GM21786 (cell line): ENCODE measurements around the gene CLDN34.

ENCODE experiments used
- ATAC-seq: cut with Tn5 transposase; IDR thresholded peaks from one replicate; pipeline ENCODE4 v1.9.1; 2021; ENCODE audit not compliant: unreplicated experiment

CLDN34 gene

DNA sequence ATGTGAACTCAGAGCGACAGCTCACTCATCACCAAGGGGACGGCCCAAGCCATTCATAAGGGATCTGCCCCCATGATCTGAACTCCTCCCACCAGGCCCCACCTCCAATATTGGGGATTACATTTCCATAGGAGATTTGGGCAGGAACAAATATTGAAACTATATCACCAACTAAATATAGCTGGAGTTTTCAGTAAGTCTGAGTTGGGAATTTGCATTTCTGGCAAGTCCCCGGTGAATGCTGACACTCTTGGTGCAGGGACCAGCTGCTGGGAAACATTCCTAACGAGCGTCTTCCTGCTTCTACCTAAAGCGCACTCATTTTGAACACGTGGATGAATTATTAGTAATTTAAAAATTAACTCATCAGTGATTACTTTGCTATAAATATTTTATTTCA, 13.2 kb downstream of the CLDN34 start:
- no peak for ATAC-seq

GRCh38 chrX:9980927-9981326, 13.8 kb downstream of the CLDN34 start:
- no peak for ATAC-seq

- no peak for ATAC-seq
These were observed 16.3 kb downstream of the CLDN34 start for GRCh38 chrX:9983441-9983840.

DNA sequence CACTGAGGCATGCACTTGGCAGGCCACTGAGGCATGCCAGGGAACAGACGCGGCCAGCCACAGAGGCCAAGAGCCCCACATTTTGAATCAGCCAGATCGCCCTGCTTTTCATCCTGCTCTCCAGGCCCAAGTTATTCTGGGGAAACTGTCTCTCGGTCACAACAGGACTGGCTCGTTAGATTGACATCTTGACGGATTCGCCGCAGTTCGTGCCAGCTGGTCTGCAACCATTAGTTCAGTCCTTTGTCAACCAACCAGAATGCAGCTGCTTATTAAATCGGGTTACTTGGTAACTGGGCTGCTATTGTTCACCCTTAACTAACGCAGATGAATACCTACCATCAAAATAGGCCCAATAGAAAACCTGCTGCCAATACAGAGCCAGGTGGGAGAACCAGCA, 16.7 kb downstream of the CLDN34 start:
- no peak for ATAC-seq

DNA sequence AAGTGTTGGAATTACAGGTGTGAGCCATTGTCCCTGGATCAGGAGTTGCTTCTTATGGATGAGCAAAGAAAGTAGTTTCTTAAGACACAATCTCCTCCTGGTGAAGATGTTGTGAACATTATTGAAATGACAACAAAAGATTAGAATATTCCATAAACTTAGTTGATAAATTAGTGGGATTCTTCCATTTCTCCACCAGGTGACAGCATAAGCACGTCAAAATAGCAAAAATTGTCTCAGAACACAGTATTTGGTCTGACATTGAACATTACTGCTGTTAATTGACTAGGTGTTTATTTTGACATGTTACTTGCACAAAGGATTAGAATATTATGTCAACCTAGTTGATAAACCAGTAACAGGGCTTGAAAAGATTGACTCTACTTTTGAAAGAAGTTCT, 21.6 kb downstream of the CLDN34 start:
- ATAC-seq, result no peak

DNA sequence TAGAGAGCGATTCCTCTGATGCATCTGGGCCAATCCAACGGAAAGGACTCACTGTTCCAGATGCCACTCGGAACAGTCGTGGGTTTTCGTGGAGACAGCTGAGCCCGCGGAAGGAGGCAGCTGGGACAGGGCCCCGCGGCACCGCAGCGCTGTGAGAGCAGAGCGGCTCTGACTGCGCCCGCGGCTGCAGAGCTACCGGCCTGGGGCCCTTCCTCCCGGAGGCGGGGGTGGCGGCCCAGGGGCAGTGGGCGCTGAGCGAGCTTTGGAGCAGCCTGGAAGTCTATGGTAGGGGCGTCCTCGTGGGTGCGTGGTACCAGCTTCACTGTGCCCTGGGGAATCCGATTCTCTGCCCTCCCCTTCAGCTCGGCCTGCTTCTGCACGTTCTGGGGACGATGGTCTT, 24.9 kb downstream of the CLDN34 start:
- no peak for ATAC-seq

GRCh38 chrX:9992724-9993123, 25.6 kb downstream of the CLDN34 start:
- ATAC-seq, result no peak

GRCh38 chrX:9995855-9996339, 28.7 kb downstream of the CLDN34 start:
- ATAC-seq, result peak; percentile 72

GRCh38 chrX:9997041-9997440, 29.9 kb downstream of the CLDN34 start:
- ATAC-seq, result no peak

DNA sequence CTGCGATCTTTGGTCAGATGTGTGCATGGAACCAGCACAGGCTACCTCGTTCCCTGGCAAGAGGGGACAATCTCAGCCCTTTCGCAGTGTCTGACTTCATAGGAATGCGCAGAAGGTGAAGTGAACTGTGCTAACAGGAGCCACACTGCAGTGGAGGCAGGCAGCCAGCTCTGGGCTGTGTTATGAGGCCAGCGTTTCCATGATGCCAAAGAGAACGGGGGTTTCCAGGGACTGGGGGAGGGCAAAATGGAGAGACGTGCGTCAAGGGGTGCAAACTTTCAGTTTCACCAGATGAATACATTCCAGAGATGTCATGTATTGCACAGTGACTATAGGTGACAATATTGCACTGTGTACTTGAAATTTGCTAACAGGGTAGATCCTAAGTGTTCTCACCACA, 30.4 kb downstream of the CLDN34 start:
- peak; percentile 39 for ATAC-seq

DNA sequence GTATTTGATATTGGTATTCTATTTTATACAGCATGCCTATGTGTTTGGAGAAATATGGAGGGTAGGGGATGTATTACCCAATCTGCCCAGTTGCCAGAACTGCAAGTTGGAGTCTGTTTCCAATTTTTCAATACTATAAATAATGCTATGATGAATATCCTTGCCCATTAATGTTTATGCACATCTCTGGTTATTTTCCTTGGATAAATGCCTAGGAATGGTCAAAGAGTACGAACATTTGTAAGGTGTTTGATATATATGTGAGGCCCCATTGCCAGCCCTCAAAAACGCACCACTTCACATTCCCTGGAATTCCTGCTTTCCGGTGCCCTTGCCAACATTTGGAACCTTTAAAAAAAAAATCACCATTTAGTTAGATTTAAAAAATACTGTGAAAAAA, 34.3 kb downstream of the CLDN34 start:
- no peak for ATAC-seq

GRCh38 chrX:10004832-10005475, 37.8 kb downstream of the CLDN34 start:
- ATAC-seq, result no peak

DNA sequence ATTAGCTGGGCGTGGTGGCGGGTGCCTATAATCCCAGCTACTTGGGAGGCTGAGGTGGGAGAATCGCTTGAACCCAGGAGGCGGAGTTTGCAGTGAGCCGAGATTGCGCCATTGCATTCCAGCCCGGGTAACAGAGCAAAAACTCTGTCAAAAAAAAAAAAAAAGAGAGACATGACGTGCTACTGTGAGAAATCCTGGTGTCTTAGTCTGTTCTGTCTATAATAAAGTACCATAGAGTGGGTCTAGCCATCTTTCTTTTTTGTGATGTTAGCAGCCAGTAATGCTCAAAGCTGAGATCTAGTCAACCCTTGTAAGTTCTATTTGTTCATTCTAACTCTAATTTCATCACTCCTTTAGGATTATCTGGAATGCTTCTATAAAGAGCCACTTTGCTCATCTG, 38.9 kb downstream of the CLDN34 start:
- no peak for ATAC-seq

- ATAC-seq, result no peak
These were observed 39.6 kb downstream of the CLDN34 start for GRCh38 chrX:10006770-10007169.

- ATAC-seq, result no peak
These were observed 40.5 kb downstream of the CLDN34 start for GRCh38 chrX:10007621-10008020.

GRCh38 chrX:10008483-10009056, 41.4 kb downstream of the CLDN34 start:
- ATAC-seq, result no peak

DNA sequence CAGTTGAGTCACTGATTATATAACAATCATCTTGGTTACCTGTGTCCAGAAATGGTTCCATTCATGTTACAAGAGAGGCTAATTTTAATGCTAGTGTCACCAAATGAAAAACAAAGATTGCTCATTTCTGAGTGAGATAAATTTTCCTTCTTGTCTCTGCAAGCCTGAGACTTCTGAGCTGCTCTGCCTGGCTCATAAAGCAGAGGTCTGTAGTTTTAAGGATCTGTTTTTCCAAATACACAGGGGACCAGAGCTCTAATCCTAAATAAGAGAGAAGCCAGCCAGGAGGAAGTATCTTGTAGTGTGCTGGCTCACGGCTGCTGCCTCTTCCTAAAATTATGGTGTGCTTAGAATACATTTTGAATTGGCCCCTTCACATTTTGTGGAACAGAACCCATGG, 42.6 kb downstream of the CLDN34 start:
- no peak for ATAC-seq

GRCh38 chrX:10010686-10011085, 43.5 kb downstream of the CLDN34 start:
- no peak for ATAC-seq

GRCh38 chrX:10011261-10011931, 44.2 kb downstream of the CLDN34 start:
- ATAC-seq, result no peak

GRCh38 chrX:10011991-10012390, 44.8 kb downstream of the CLDN34 start:
- no peak for ATAC-seq

- ATAC-seq, result peak; percentile 76
These were observed 47.5 kb downstream of the CLDN34 start for GRCh38 chrX:10014462-10015354.
